ENCODE results near the gene ARID5B. TPM values are rescaled to one million over a fixed set of nuclear protein-coding genes. Genes with fewer than 3 reads are reported as not detected.

The ARID5B gene
- total RNA-seq, 1 donor from 2014 or later, result 65.1 TPM

- H3K36me3 Mint-ChIP-seq (ENCODE audit: low read depth), result no peaks in the 10 kb centered on the region
- intact Hi-C loops (cut with micrococcal nuclease), result no loop called here
- H3K4me3 Mint-ChIP-seq, result no peak overlapping the region
- H3K9me3 Mint-ChIP-seq, result no peaks in the 10 kb centered on the region
- no peak for DNase-seq (ENCODE audit: low spot score)
- H3K27me3 Mint-ChIP-seq (ENCODE audit: insufficient read depth), result peaks cover 6% of the 10 kb centered on the region
- H3K4me1 Mint-ChIP-seq (ENCODE audit: low read depth), result peaks cover 4% of the 10 kb centered on the region
- H3K27ac Mint-ChIP-seq, result no peak overlapping the region
Measured at GRCh38 chr10:61869774-61870525, 31.5 kb upstream of the ARID5B start.

GRCh38 chr10:61870526-61870895, 31.0 kb upstream of the ARID5B start:
- no peak overlapping the region for H3K27ac Mint-ChIP-seq
- H3K4me1 Mint-ChIP-seq (ENCODE audit: low read depth), result peaks cover 4% of the 10 kb centered on the region
- H3K4me3 Mint-ChIP-seq, result no peak overlapping the region
- intact Hi-C loops (cut with micrococcal nuclease), result no loop called here
- DNase-seq (ENCODE audit: low spot score), result no peak
- H3K27me3 Mint-ChIP-seq (ENCODE audit: insufficient read depth), result peaks cover 6% of the 10 kb centered on the region
- H3K9me3 Mint-ChIP-seq, result no peaks in the 10 kb centered on the region
- H3K36me3 Mint-ChIP-seq (ENCODE audit: low read depth), result no peaks in the 10 kb centered on the region

- Mint-ChIP-seq H3K27me3 (ENCODE audit: insufficient read depth) (peaks cover 6% of the 10 kb centered on the region), H3K4me3 (no peak overlapping the region), H3K4me1 (ENCODE audit: low read depth) (peaks cover 4% of the 10 kb centered on the region), H3K27ac (no peak overlapping the region), H3K36me3 (ENCODE audit: low read depth) (no peaks in the 10 kb centered on the region), H3K9me3 (no peaks in the 10 kb centered on the region)
- intact Hi-C loops (cut with micrococcal nuclease), result no loop called here
- DNase-seq (ENCODE audit: low spot score), result no peak
Measured at GRCh38 chr10:61871487-61871886, 30.0 kb upstream of the ARID5B start.

- H3K27ac Mint-ChIP-seq, result no peak overlapping the region
- no peaks in the 10 kb centered on the region for H3K36me3 Mint-ChIP-seq (ENCODE audit: low read depth)
- peaks cover 5% of the 10 kb centered on the region for H3K27me3 Mint-ChIP-seq (ENCODE audit: insufficient read depth)
- peaks cover 3% of the 10 kb centered on the region for H3K9me3 Mint-ChIP-seq
- DNase-seq (ENCODE audit: low spot score), result no peak
- intact Hi-C loops (cut with micrococcal nuclease), result no loop called here
- peaks cover 15% of the 10 kb centered on the region for H3K4me1 Mint-ChIP-seq (ENCODE audit: low read depth)
- H3K4me3 Mint-ChIP-seq, result no peak overlapping the region
Measured at GRCh38 chr10:61877887-61878739, 23.4 kb upstream of the ARID5B start.

- Mint-ChIP-seq H3K27ac (no peak overlapping the region), H3K4me3 (no peak overlapping the region), H3K27me3 (ENCODE audit: insufficient read depth) (peaks cover 5% of the 10 kb centered on the region), H3K9me3 (peaks cover 8% of the 10 kb centered on the region), H3K36me3 (ENCODE audit: low read depth) (no peaks in the 10 kb centered on the region), H3K4me1 (ENCODE audit: low read depth) (peaks cover 19% of the 10 kb centered on the region)
- intact Hi-C loops (cut with micrococcal nuclease), result no loop called here
- no peak for DNase-seq (ENCODE audit: low spot score)
Measured at GRCh38 chr10:61878740-61879068, 22.8 kb upstream of the ARID5B start.

- H3K4me1 Mint-ChIP-seq (ENCODE audit: low read depth), result peaks cover 19% of the 10 kb centered on the region
- DNase-seq (ENCODE audit: low spot score), result no peak
- intact Hi-C loops (cut with micrococcal nuclease), result loop anchor here (1.0 to 10.0 kb wide), 11 partner anchors 15 to 1825 kb away; partner anchors contain the start of gene RHOBTB1
- H3K4me3 Mint-ChIP-seq, result no peak overlapping the region
- no peaks in the 10 kb centered on the region for H3K36me3 Mint-ChIP-seq (ENCODE audit: low read depth)
- peak overlapping the region; percentile 44 for H3K27ac Mint-ChIP-seq
- H3K9me3 Mint-ChIP-seq, result peaks cover 12% of the 10 kb centered on the region
- peaks cover 1% of the 10 kb centered on the region for H3K27me3 Mint-ChIP-seq (ENCODE audit: insufficient read depth)
Measured at GRCh38 chr10:61882621-61883370, 18.7 kb upstream of the ARID5B start.

GRCh38 chr10:61883371-61884025, 18.0 kb upstream of the ARID5B start:
- H3K4me3 Mint-ChIP-seq, result no peak overlapping the region
- H3K4me1 Mint-ChIP-seq (ENCODE audit: low read depth), result peaks cover 21% of the 10 kb centered on the region
- no peak for DNase-seq (ENCODE audit: low spot score)
- H3K9me3 Mint-ChIP-seq, result peaks cover 12% of the 10 kb centered on the region
- H3K36me3 Mint-ChIP-seq (ENCODE audit: low read depth), result no peaks in the 10 kb centered on the region
- no peak overlapping the region for H3K27ac Mint-ChIP-seq
- intact Hi-C loops (cut with micrococcal nuclease), result loop anchor here (2.0 to 10.0 kb wide), 6 partner anchors 99 to 1824 kb away; partner anchors contain the start of gene RHOBTB1
- no peaks in the 10 kb centered on the region for H3K27me3 Mint-ChIP-seq (ENCODE audit: insufficient read depth)

GRCh38 chr10:61887772-61888171, 13.7 kb upstream of the ARID5B start:
- no peak for DNase-seq (ENCODE audit: low spot score)
- Mint-ChIP-seq H3K4me1 (ENCODE audit: low read depth) (peaks cover 14% of the 10 kb centered on the region), H3K36me3 (ENCODE audit: low read depth) (no peaks in the 10 kb centered on the region), H3K4me3 (no peak overlapping the region), H3K9me3 (peaks cover 9% of the 10 kb centered on the region), H3K27ac (no peak overlapping the region), H3K27me3 (ENCODE audit: insufficient read depth) (peaks cover 3% of the 10 kb centered on the region)
- intact Hi-C loops (cut with micrococcal nuclease), result loop anchor here (10.0 kb wide), 2 partner anchors 943 to 1353 kb away; partner anchors contain the start of gene RHOBTB1

- peaks cover 7% of the 10 kb centered on the region for H3K4me1 Mint-ChIP-seq (ENCODE audit: low read depth)
- no peak overlapping the region for H3K4me3 Mint-ChIP-seq
- H3K27me3 Mint-ChIP-seq (ENCODE audit: insufficient read depth), result peaks cover 3% of the 10 kb centered on the region
- DNase-seq (ENCODE audit: low spot score), result no peak
- peaks cover 4% of the 10 kb centered on the region for H3K9me3 Mint-ChIP-seq
- H3K36me3 Mint-ChIP-seq (ENCODE audit: low read depth), result no peaks in the 10 kb centered on the region
- intact Hi-C loops (cut with micrococcal nuclease), result loop anchor here (10.0 kb wide), 2 partner anchors 944 to 1354 kb away; partner anchors contain the start of gene RHOBTB1
- no peak overlapping the region for H3K27ac Mint-ChIP-seq
Measured at GRCh38 chr10:61888744-61889143, 12.8 kb upstream of the ARID5B start.

GRCh38 chr10:61890430-61890829, 11.1 kb upstream of the ARID5B start:
- intact Hi-C loops (cut with micrococcal nuclease), result no loop called here
- Mint-ChIP-seq H3K4me3 (no peak overlapping the region), H3K9me3 (no peaks in the 10 kb centered on the region), H3K4me1 (ENCODE audit: low read depth) (peaks cover 7% of the 10 kb centered on the region), H3K27ac (no peak overlapping the region), H3K27me3 (ENCODE audit: insufficient read depth) (peaks cover 3% of the 10 kb centered on the region), H3K36me3 (ENCODE audit: low read depth) (no peaks in the 10 kb centered on the region)
- DNase-seq (ENCODE audit: low spot score), result no peak

- intact Hi-C loops (cut with micrococcal nuclease), result no loop called here
- H3K4me3 Mint-ChIP-seq, result no peak overlapping the region
- no peaks in the 10 kb centered on the region for H3K36me3 Mint-ChIP-seq (ENCODE audit: low read depth)
- H3K9me3 Mint-ChIP-seq, result no peaks in the 10 kb centered on the region
- H3K27me3 Mint-ChIP-seq (ENCODE audit: insufficient read depth), result peaks cover 3% of the 10 kb centered on the region
- H3K27ac Mint-ChIP-seq, result no peak overlapping the region
- DNase-seq (ENCODE audit: low spot score), result no peak
- peaks cover 7% of the 10 kb centered on the region for H3K4me1 Mint-ChIP-seq (ENCODE audit: low read depth)
Measured at GRCh38 chr10:61890881-61891409, 10.6 kb upstream of the ARID5B start.

GRCh38 chr10:61891906-61892585, 9.5 kb upstream of the ARID5B start:
- intact Hi-C loops (cut with micrococcal nuclease), result no loop called here
- Mint-ChIP-seq H3K27ac (no peak overlapping the region), H3K27me3 (ENCODE audit: insufficient read depth) (peaks cover 3% of the 10 kb centered on the region), H3K9me3 (no peaks in the 10 kb centered on the region), H3K36me3 (ENCODE audit: low read depth) (no peaks in the 10 kb centered on the region), H3K4me1 (ENCODE audit: low read depth) (peaks cover 15% of the 10 kb centered on the region), H3K4me3 (no peak overlapping the region)
- DNase-seq (ENCODE audit: low spot score), result no peak

All from activated T-helper 1 cell treated with anti-CD3 and anti-CD28 coated beads, Interleukin-12 subunit alpha, Interleukin-12 subunit beta, Interleukin-2, Interleukin-4 antibody, amounts not matched to agents 30 ng/mL and 10 ng/mL and 1 ng/mL, durations not matched to agents 14 hours and 24 hours and 36 hours (primary cell).